Lower lobe of right lung (tissue), 2 donors: ENCODE data around the gene TTI1. TPM values are rescaled to one million over a fixed set of nuclear protein-coding genes. Genes with fewer than 3 reads are reported as not detected.
A peak's percentile ranks its signal among the peaks of the same experiment; 100 is the strongest.

Source experiments
- ATAC-seq, 2 donors: fragments of 200-7000 bp; cut with Tn5 transposase; one replicate each; pipeline ENCODE4 v1.9.1; 2020 to 2022; ENCODE audit warnings: mild to moderate bottlenecking in 2 of 2, moderate library complexity in 2 of 2
- DNase-seq: peaks from one replicate; pipeline ENCODE4 v3.0.0-alpha.2; 2020
- H3K27ac ChIP-seq: fragments of 200-600 bp; one replicate; pipeline ENCODE4 v1.8.0; 2022
- H3K27me3 ChIP-seq: fragments of 200-600 bp; one replicate; pipeline ENCODE4 v1.8.0; 2022; ENCODE audit warnings: low read depth
- H3K36me3 ChIP-seq: fragments of 200-600 bp; one replicate; pipeline ENCODE4 v1.8.0; 2022; ENCODE audit warnings: mild to moderate bottlenecking
- H3K4me1 ChIP-seq: fragments of 200-600 bp; one replicate; pipeline ENCODE4 v1.8.0; 2022
- H3K4me3 ChIP-seq: fragments of 200-600 bp; one replicate; pipeline ENCODE4 v1.8.0; 2022; ENCODE audit warnings: mild to moderate bottlenecking
- H3K9me3 ChIP-seq: fragments of 200-600 bp; one replicate; pipeline ENCODE4 v1.8.0; 2022
- CTCF ChIP-seq: fragments of 200-600 bp; IDR thresholded peaks from one replicate; pipeline ENCODE4 v1.8.0; 2022; ENCODE audit warnings: antibody characterized with exemption, mild to moderate bottlenecking
- intact Hi-C: fragments of 100-400 bp; cut with DNase I; formaldehyde crosslinking; loops from one replicate; pipeline ENCODE4 v1.11.0; 2022
- total RNA-seq: library from RNA; stranded (reverse); fragmentation: NEBNext Ultra II Directional; extraction: Animal tissue kit (Norgen Biotek cat#: 25700); gene quantifications from one replicate; pipeline ENCODE4 v1.2.1, GENCODE V29; 2021
- donor health status: DM: no; HTN: yes; CAD: no; lungs with severe emphysema.

Gene TTI1
- total RNA-seq, 1 donor from 2014 or later: 16.7 TPM

- Histone ChIP-seq H3K27ac (no peak overlapping the region), H3K9me3 (no peaks in the 10 kb centered on the region), H3K4me1 (no peaks in the 10 kb centered on the region), H3K36me3 (peaks cover 79% of the 10 kb centered on the region), H3K4me3 (no peak overlapping the region), H3K27me3 (no peaks in the 10 kb centered on the region)
- DNase-seq (no peak), ATAC-seq (no peak)
- TF ChIP-seq CTCF: no peak
- intact Hi-C loops: no loop called here
Measured at GRCh38 chr20:38043512-38044300, 10.4 kb upstream of the TTI1 start.

- peaks cover 74% of the 10 kb centered on the region for H3K36me3 ChIP-seq
- no peak for DNase-seq
- H3K4me3 ChIP-seq: no peak overlapping the region
- H3K27me3 ChIP-seq: no peaks in the 10 kb centered on the region
- intact Hi-C loops: no loop called here
- H3K27ac ChIP-seq: no peak overlapping the region
- no peak for TF ChIP-seq CTCF
- peaks cover 29% of the 10 kb centered on the region for H3K4me1 ChIP-seq
- no peak for ATAC-seq
- H3K9me3 ChIP-seq: no peaks in the 10 kb centered on the region
Measured at GRCh38 chr20:38040276-38040675, 7.0 kb upstream of the TTI1 start.

- intact Hi-C loops: no loop called here
- no peak for TF ChIP-seq CTCF
- H3K4me3 ChIP-seq: no peak overlapping the region
- peaks cover 39% of the 10 kb centered on the region for H3K36me3 ChIP-seq
- no peaks in the 10 kb centered on the region for H3K27me3 ChIP-seq
- ATAC-seq (no peak), DNase-seq (no peak)
- no peaks in the 10 kb centered on the region for H3K9me3 ChIP-seq
- no peak overlapping the region for H3K27ac ChIP-seq
- H3K4me1 ChIP-seq: peaks cover 55% of the 10 kb centered on the region
Measured at GRCh38 chr20:38036366-38036765, 3.1 kb upstream of the TTI1 start.

- DNase-seq: no peak
- H3K27ac ChIP-seq: no peak overlapping the region
Measured at GRCh38 chr20:38034961-38035360, 1.7 kb upstream of the TTI1 start.

GRCh38 chr20:38034108-38034649 is 923 bp upstream of the TTI1 start:
- ATAC-seq: peak in 1 of 2 donors; percentile 43
- DNase-seq: no peak

More at GRCh38 chr20:38034961-38035360, 1.7 kb upstream of the TTI1 start:
- no peak for ATAC-seq
- peaks cover 25% of the 10 kb centered on the region for H3K36me3 ChIP-seq
- H3K27me3 ChIP-seq: no peaks in the 10 kb centered on the region
- H3K4me3 ChIP-seq: peak overlapping the region; percentile 97
- no peaks in the 10 kb centered on the region for H3K9me3 ChIP-seq
- TF ChIP-seq CTCF: no peak
- intact Hi-C loops: no loop called here
- H3K4me1 ChIP-seq: peaks cover 63% of the 10 kb centered on the region

More at GRCh38 chr20:38034108-38034649, 923 bp upstream of the TTI1 start:
- Histone ChIP-seq H3K36me3 (peaks cover 18% of the 10 kb centered on the region), H3K27me3 (no peaks in the 10 kb centered on the region), H3K27ac (peak overlapping the region; percentile 99), H3K4me3 (peak overlapping the region; percentile 97), H3K4me1 (peaks cover 63% of the 10 kb centered on the region), H3K9me3 (no peaks in the 10 kb centered on the region)
- no peak for TF ChIP-seq CTCF
- intact Hi-C loops: no loop called here
